ENCODE measurements around the gene TRPC4. TPM values are rescaled to one million over a fixed set of nuclear protein-coding genes. Genes with fewer than 3 reads are reported as not detected.

The TRPC4 gene
- total RNA-seq, 1 experiment from 2014 or later: 0.22 TPM

DNA sequence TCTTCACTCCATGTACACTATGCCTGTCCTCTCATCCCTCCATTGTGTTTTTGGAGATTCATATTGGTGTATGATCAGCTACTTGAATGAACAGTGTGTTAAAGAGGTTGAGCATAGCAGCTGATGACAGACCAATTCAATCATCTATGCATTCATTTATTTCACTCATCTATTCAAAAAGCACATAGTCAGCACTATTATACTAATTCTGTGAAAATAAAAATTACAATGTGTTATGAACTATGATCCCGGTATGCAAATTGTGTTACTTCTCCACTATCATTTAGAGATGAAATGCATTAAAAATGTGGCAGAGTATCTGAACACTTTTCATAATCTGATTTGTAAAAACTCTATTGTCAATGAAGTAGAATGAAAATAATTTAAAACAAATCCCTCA, 5.9 kb downstream of the TRPC4 start:
- ATAC-seq (no peak), DNase-seq (no peak)
- no peak overlapping the region for H2AFZ ChIP-seq (ENCODE audit: low read length)
- H3K9ac ChIP-seq (ENCODE audit: low read length): no peak overlapping the region
- H3K79me2 ChIP-seq (ENCODE audit: low read length): no peaks in the 10 kb centered on the region
- H3K4me1 ChIP-seq (ENCODE audit: insufficient read depth, low read length): no peaks in the 10 kb centered on the region
- BruUV-seq (replicated peaks): no TSS peak
- H3K9me3 ChIP-seq (ENCODE audit: low read length): no peaks in the 10 kb centered on the region
- ChIA-PET POLR2A (ENCODE audit: unreplicated experiment) (no interaction called here), CTCF (no interaction called here)
- no peak overlapping the region for H3K27ac ChIP-seq (ENCODE audit: low read length)
- no peaks in the 10 kb centered on the region for H3K9me2 ChIP-seq (replicated peaks; ENCODE audit: low read length)
- no peak overlapping the region for H3K4me3 ChIP-seq (ENCODE audit: low read length)
- no peaks in the 10 kb centered on the region for H3K36me3 ChIP-seq (ENCODE audit: low read depth, low read length)
- no peaks in the 10 kb centered on the region for H3F3A ChIP-seq (ENCODE audit: low read length, unreplicated experiment)
- intact Hi-C loops (cut with micrococcal nuclease): no loop called here
- peaks cover 20% of the 10 kb centered on the region for H3K27me3 ChIP-seq (ENCODE audit: low read length)
- TF ChIP-seq, protein P1, sequence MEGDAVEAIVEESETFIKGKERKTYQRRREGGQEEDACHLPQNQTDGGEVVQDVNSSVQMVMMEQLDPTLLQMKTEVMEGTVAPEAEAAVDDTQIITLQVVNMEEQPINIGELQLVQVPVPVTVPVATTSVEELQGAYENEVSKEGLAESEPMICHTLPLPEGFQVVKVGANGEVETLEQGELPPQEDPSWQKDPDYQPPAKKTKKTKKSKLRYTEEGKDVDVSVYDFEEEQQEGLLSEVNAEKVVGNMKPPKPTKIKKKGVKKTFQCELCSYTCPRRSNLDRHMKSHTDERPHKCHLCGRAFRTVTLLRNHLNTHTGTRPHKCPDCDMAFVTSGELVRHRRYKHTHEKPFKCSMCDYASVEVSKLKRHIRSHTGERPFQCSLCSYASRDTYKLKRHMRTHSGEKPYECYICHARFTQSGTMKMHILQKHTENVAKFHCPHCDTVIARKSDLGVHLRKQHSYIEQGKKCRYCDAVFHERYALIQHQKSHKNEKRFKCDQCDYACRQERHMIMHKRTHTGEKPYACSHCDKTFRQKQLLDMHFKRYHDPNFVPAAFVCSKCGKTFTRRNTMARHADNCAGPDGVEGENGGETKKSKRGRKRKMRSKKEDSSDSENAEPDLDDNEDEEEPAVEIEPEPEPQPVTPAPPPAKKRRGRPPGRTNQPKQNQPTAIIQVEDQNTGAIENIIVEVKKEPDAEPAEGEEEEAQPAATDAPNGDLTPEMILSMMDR (conservative IDR thresholded peaks at IDR 0.05; ENCODE audit: low read depth, low read length): no peak
- no peak for TF ChIP-seq EZH2phosphoT487 (IDR thresholded peaks at IDR 0.05; ENCODE audit: borderline replicate concordance, low read length)
- no peak for TF ChIP-seq EZH2 (IDR thresholded peaks at IDR 0.05; ENCODE audit: low read length, unreplicated experiment)
- H3K4me2 ChIP-seq (ENCODE audit: low read length): no peak overlapping the region
- no peaks in the 10 kb centered on the region for H4K20me1 ChIP-seq (ENCODE audit: low read length)

DNA sequence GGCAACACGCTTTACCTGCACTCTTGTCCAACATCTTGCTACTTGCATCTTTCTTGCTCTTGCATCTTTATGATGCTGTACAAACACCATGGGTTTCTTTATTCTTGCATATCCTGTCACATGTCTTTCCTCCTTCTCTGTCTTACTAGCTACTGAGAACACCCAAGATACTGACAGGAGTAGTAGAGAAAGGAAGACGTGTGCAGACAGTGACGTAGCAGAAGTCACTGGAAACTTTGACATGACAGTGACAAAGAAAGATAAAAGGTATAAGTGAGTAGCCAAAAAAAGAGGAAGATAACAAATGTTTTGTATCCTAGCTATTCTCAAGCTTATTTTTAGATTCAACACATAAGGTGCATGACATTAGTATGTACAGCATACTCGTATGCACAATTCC, 34.2 kb downstream of the TRPC4 start:
- H3K4me2 ChIP-seq (ENCODE audit: low read length): no peak overlapping the region
- H2AFZ ChIP-seq (ENCODE audit: low read length): no peak overlapping the region
- no peak overlapping the region for H3K9ac ChIP-seq (ENCODE audit: low read length)
- POLR2A ChIA-PET (ENCODE audit: unreplicated experiment): no interaction called here
- H3K4me1 ChIP-seq (ENCODE audit: insufficient read depth, low read length): no peaks in the 10 kb centered on the region
- no peaks in the 10 kb centered on the region for H3F3A ChIP-seq (ENCODE audit: low read length, unreplicated experiment)
- no peaks in the 10 kb centered on the region for H3K36me3 ChIP-seq (ENCODE audit: low read depth, low read length)
- H3K27ac ChIP-seq (ENCODE audit: low read length): no peak overlapping the region
- TF ChIP-seq EZH2 (IDR thresholded peaks at IDR 0.05; ENCODE audit: low read length, unreplicated experiment) (no peak), EZH2phosphoT487 (IDR thresholded peaks at IDR 0.05; ENCODE audit: borderline replicate concordance, low read length) (no peak)
- TF ChIP-seq, protein P1 (conservative IDR thresholded peaks at IDR 0.05; ENCODE audit: low read depth, low read length): no peak
- CTCF ChIA-PET: no interaction called here
- intact Hi-C loops (cut with micrococcal nuclease): no loop called here
- no TSS peak for BruUV-seq (replicated peaks)
- no peaks in the 10 kb centered on the region for H3K9me2 ChIP-seq (replicated peaks; ENCODE audit: low read length)
- H3K4me3 ChIP-seq (ENCODE audit: low read length): no peak overlapping the region
- DNase-seq: no peak
- ATAC-seq: no peak
- H3K79me2 ChIP-seq (ENCODE audit: low read length): no peaks in the 10 kb centered on the region
- H4K20me1 ChIP-seq (ENCODE audit: low read length): no peaks in the 10 kb centered on the region
- H3K27me3 ChIP-seq (ENCODE audit: low read length): peaks cover 9% of the 10 kb centered on the region; the same call in 1 of the 2 replicates
- no peaks in the 10 kb centered on the region for H3K9me3 ChIP-seq (ENCODE audit: low read length)

DNA sequence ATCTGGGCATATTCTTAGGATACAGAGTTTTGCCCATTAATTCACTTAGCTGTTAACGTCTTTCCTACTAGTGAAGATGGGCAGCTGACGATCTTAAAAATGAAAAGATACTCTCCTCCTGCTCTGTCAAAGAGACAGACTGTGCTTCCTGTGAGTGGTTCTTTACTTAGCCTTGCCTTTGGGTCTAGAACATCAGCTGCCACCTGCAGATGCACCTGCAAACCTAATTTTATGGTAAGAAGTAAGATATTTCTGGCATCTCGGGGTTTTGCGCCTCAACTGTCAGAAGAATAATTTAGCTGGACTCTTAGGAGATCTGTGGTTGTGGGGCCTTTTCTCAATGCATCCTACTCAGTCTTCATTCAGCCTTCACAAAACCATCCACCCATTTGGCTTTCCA, 36.2 kb downstream of the TRPC4 start:
- ChIA-PET CTCF (no interaction called here), POLR2A (ENCODE audit: unreplicated experiment) (no interaction called here)
- H3K79me2 ChIP-seq (ENCODE audit: low read length): no peaks in the 10 kb centered on the region
- no peak overlapping the region for H3K9ac ChIP-seq (ENCODE audit: low read length)
- no peaks in the 10 kb centered on the region for H3F3A ChIP-seq (ENCODE audit: low read length, unreplicated experiment)
- no peaks in the 10 kb centered on the region for H4K20me1 ChIP-seq (ENCODE audit: low read length)
- H3K36me3 ChIP-seq (ENCODE audit: low read depth, low read length): no peaks in the 10 kb centered on the region
- H3K4me1 ChIP-seq (ENCODE audit: insufficient read depth, low read length): no peaks in the 10 kb centered on the region
- H3K27ac ChIP-seq (ENCODE audit: low read length): no peak overlapping the region
- H3K9me2 ChIP-seq (replicated peaks; ENCODE audit: low read length): no peaks in the 10 kb centered on the region
- peaks cover 9% of the 10 kb centered on the region; the same call in 1 of the 2 replicates for H3K27me3 ChIP-seq (ENCODE audit: low read length)
- intact Hi-C loops (cut with micrococcal nuclease): no loop called here
- H3K4me2 ChIP-seq (ENCODE audit: low read length): no peak overlapping the region
- TF ChIP-seq EZH2 (IDR thresholded peaks at IDR 0.05; ENCODE audit: low read length, unreplicated experiment): no peak
- TF ChIP-seq, protein P1 (conservative IDR thresholded peaks at IDR 0.05; ENCODE audit: low read depth, low read length): no peak
- TF ChIP-seq EZH2phosphoT487 (IDR thresholded peaks at IDR 0.05; ENCODE audit: borderline replicate concordance, low read length): no peak
- no peaks in the 10 kb centered on the region for H3K9me3 ChIP-seq (ENCODE audit: low read length)
- H2AFZ ChIP-seq (ENCODE audit: low read length): no peak overlapping the region
- ATAC-seq (no peak), DNase-seq (no peak)
- no peak overlapping the region for H3K4me3 ChIP-seq (ENCODE audit: low read length)
- no TSS peak for BruUV-seq (replicated peaks)
